GM21526 (cell line): ENCODE data around the gene MLXIP.
A peak's percentile ranks its signal among the peaks of the same experiment; 100 is the strongest.

Source experiments
- ATAC-seq: cut with Tn5 transposase; IDR thresholded peaks from one replicate; pipeline ENCODE4 v1.9.1; 2021; ENCODE audit warnings: moderate library complexity; ENCODE audit not compliant: unreplicated experiment, low FRiP score

MLXIP gene

GRCh38 chr12:122141911-122142725 lies 63.6 kb downstream of the MLXIP start:
- ATAC-seq: no peak

GRCh38 chr12:122142857-122143256 lies 64.3 kb downstream of the MLXIP start:
- no peak for ATAC-seq

DNA sequence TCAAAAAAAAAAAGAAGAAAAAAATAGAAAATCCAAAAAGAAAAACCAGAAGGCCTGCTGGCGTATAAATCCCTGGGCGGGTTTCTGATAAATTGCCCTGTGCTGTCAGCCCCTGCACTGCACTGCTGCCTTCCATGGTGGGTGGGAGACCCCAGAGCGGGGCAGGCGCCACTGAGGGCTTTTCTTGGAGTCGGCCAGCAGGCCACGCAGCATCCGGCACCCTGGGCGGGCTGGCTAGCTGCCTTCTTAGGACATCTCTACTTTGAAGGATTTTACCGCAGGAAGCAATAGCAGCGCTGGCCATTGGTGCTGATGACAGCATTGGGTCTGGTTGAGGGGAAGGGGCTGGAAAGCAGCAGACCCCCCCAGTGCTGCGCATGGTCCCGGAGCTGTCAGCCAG lies 66.3 kb downstream of the MLXIP start:
- ATAC-seq: no peak

GRCh38 chr12:122145505-122146330 lies 67.2 kb downstream of the MLXIP start:
- no peak for ATAC-seq

DNA sequence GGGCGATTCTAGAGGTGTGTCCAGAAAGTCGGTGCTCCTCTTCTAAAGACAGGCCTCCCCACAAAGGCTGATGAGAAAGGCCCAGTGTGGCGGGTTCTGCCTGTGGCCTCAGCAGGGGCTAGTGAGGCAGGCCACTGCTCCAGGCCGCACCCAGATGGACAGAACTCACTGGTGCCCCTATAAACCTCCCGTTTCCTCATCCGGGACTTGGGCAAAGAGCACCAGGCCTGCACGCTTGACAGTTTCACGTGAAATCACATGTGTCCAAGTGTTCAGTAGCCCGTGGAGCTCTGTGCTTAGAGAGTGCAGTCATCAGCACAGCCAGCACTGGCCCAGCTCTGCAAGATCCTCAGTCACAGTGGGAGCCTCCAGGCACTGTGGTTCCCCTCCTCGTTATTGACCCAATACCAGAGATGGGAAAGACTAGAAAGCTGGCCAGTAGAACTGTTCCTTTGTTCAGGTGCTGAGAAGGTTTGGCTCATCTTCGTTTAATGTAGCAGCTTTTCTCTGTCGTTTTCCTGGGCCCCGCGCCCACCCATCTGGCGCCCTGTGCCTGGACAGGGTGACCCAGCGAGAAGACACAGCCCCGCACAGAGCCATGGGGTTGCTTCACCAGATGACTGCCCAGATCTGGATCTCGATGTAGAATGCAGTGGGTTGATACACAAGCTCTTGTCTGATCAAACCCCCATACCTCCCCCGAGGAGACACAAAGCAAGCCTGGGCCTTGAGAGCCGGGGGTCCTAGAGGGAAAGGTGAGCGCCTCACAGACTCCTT lies 69.1 kb downstream of the MLXIP start:
- ATAC-seq: no peak

- ATAC-seq: no peak
Measured at GRCh38 chr12:122148657-122149056, 70.1 kb downstream of the MLXIP start.

DNA sequence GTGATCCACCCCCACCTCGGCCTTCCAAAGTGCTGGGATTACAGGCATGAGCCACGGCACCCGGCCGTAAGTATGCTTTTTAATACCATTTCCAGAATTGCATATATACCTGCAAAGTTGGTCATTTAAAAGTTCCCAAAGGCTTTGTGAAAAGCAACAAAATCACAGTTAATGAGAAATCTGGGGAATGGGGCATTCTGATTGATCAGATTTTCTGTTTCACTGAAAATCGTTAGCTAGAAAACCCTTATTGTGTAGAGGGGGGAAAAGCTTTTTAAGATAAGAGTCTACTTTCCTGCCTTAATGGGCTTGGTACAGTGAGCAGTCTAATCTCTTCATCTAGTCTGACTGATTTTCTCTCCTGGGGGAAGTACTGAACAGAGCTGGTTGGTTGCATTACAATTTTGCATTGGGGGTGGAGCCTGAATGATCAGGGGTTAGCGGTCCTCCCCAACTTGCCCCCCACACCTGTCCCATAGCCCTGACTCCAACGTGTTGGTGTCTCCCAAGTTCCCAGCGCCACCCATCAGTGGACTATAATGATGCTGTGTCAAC lies 71.6 kb downstream of the MLXIP start:
- ATAC-seq: no peak

DNA sequence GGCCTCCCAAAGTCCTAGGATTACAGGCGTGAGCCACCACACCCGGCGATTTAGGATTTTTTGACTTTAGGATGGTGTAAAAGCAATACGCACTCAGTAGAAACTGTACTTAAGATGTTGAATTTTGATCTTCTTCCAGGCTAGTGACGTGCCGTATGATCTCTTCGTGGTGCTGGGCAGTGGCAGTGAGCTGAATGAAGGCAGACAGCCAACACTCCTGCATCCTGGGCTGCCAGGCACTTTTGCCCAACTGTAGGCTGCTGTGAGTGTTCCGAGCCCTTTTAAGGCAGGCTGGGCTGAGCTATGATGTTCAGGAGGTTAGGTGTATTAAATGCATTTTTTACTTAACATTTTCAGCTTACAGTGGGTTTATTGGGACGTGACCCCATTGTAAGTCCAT lies 74.2 kb downstream of the MLXIP start:
- ATAC-seq: no peak

DNA sequence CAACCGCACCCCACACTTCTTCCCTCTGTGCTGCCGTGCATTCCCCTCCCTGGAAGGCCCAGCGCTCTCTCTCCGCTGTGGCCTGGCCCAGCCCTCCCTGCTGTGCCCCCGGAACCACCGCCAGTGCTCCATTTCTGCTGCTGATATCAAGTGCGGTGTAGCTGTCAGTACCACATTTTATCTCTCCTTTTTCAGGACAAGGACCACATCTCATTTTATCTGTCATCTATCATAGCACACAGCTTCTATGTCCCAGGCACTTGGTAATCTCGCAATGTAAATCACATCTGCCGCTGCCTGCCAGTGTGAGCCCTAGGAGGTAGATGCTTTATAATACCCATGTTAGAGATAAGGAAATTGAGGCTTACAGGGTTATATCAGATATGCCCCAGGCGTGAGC lies 77.1 kb downstream of the MLXIP start:
- ATAC-seq: no peak

DNA sequence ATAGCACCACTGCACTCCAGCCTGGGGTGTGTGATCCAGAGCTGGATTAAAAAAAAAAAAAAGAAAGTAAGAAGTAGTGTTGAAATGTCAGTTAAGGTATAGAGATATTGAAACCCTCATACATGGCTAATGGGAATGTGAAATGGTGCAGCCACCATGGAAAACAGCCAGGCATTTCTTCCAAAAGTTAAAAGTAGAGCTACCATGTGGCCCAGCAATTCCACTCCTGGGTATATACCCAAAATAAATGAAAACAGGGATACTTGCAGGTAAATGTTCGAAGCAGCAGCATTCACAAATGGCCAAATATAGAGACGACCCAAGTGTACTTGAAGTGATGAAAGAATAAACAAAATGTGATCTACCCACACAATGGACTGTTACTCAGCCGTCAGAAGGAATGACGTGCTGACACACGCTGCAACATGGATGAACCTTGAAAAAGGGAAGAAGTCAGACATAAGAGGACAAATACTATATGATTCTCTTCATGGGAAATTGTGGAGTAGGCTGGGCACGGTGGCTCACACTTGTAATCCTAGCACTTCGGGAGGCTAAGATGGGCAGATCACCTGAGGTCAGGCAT lies 80.2 kb downstream of the MLXIP start:
- no peak for ATAC-seq

- ATAC-seq: no peak
Measured at GRCh38 chr12:122159882-122160281, 81.3 kb downstream of the MLXIP start.

DNA sequence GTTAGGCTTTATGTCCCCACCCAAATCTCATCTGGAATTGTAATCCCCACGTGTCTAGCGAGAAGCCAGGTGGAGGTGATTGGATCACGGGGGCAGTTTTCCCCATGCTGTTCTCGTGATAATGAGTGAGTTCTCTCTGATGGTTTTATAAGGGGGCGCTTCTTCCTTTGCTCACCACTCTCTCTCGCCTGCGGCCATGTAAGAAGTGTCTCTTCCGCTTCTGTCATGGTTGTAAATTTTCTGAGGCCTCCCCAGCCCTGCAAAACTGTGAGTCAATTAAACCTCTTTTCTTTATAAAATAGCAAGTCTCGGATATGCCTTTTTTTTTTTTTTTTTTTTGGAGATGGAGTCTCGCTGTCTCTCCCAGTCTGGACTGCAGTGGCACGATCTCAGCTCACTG lies 82.2 kb downstream of the MLXIP start:
- ATAC-seq: no peak

DNA sequence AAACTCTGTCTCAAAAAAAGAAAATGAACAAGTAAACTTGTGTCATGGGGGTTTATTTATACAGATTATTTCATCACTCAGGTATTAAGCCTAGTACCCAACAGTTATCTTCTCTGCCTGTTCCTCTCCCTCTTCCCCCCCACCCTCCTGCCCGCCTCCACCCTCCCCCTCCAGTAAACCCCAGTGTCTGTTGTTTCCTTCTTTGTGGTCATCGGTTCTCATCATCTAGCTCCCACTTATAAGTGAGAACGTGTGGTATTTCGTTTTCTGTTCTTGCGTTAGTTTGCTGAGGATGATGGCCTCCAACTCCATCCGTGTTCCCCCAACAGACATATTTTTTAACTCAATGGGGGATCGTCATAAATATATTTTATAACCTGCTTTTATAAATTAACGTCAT lies 83.1 kb downstream of the MLXIP start:
- no peak for ATAC-seq

GRCh38 chr12:122162976-122163375 lies 84.4 kb downstream of the MLXIP start:
- no peak for ATAC-seq

- peak; percentile 73 for ATAC-seq
Measured at GRCh38 chr12:122166422-122167349, 88.1 kb downstream of the MLXIP start.

DNA sequence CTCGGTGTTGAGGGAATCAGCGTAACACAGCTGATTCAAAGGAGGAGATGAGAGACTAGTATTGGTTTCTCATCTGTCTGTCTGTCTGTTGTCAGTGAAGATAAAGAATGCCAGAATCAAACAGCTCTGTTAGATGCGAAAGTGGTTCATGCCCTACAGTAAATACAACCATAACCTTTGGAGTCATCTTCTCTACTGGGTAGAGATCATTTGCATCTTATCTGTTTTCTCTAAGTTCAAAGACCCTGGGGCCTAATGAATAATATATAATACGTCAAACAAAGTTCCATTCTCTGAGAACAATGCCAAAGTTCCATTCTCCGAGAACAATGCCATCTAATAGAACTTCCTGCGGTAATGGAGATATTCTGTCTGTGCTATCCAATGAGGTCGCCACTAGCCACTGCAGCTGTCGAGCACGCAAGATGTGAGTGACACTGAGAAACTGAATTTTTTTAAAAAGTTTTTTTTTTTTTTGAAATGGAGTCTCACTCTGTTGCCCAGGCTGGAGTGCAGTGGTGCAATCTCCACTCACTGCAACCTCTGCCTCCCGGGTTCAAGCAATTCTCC lies 88.9 kb downstream of the MLXIP start:
- ATAC-seq: no peak

GRCh38 chr12:122168492-122168891 lies 89.9 kb downstream of the MLXIP start:
- ATAC-seq: no peak

- no peak for ATAC-seq
Measured at GRCh38 chr12:122171399-122171798, 92.8 kb downstream of the MLXIP start.
